ENCODE measurements around the gene IFT43.
A peak's percentile ranks its signal among the peaks of the same experiment; 100 is the strongest.

IFT43 gene

GRCh38 chr14:76115010-76115422 lies 129.5 kb downstream of the IFT43 start:
- DNase-seq, result no peak

- DNase-seq, result peak; percentile 43
Measured at GRCh38 chr14:76117789-76118484, 132.4 kb downstream of the IFT43 start.

- DNase-seq, result no peak
Measured at GRCh38 chr14:76118594-76118993, 133.0 kb downstream of the IFT43 start.

- no peak for DNase-seq
Measured at GRCh38 chr14:76121089-76121748, 135.7 kb downstream of the IFT43 start.

GRCh38 chr14:76123426-76124225 lies 138.1 kb downstream of the IFT43 start:
- DNase-seq, result no peak

GRCh38 chr14:76125511-76125910 lies 139.9 kb downstream of the IFT43 start:
- DNase-seq, result no peak

GRCh38 chr14:76126076-76126475 lies 140.5 kb downstream of the IFT43 start:
- no peak for DNase-seq

GRCh38 chr14:76129851-76130576 lies 144.5 kb downstream of the IFT43 start:
- DNase-seq, result no peak

- DNase-seq, result no peak
Measured at GRCh38 chr14:76131071-76131965, 145.8 kb downstream of the IFT43 start.

GRCh38 chr14:76133103-76133502 lies 147.5 kb downstream of the IFT43 start:
- DNase-seq, result no peak
